NCI-H2227 (cell line): ENCODE data around the gene COPS9.

Source experiments
- DNase-seq: peaks from one replicate; lab custom pipeline; 2025; ENCODE audit not compliant: unreplicated experiment; lab: John Stamatoyannopoulos, UW

COPS9 gene

DNA sequence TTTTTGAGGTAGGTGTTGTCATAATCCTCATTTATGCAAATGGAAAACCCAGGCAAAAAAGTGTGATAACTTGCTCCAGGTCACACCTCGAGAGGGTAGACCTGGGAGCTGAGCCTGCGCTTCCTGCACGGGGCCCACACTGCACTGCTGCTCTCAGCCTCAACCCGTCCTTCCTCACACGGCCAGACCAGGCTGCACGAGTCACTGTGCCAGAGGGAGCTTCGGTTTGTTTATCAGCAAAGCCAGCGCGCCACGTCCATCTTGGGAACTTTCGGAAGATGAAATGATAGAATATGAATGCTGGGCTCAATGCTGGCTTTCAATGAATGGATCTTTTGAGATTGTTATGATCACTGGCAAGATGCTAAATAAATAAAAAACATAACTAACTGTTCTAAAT is 14.4 kb downstream of the COPS9 start:
- DNase-seq: no peak

DNA sequence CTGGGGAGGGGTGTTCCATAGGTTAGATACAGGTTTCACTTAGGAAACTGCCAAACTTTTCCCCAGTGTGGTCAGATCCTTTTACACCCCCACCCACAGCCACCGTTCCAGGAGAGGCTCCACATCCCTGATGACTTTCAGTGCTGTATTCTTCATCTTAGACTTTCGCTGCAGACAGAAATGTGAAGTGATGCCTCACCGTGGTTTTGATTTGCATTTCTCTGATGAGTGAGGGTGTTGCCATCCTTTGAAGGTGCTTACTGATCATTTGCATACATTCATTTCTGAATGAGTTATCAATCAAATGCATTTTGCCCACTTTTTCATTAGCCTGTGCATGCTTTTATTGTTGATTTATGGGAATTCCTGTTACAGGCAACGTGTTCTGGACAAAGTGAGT is 14.9 kb downstream of the COPS9 start:
- DNase-seq: no peak

DNA sequence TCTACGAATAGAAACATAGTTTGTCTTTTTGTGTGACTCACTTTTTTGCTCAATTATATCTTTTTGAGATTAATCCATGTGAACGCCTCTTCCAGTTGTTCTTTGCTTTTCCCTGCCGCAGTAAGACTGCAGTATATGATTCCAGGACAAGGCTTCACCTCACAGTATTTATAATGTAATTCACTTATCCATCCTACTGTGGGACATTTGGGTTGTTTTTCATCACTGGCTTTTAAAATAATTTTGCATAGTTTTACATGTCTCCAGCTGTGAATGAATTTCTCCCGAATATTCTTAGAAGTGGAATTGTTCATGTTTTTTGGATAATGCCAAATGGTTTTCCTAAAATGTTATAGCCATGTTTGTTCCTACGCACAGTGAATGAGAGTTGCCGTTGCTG is 21.9 kb downstream of the COPS9 start:
- no peak for DNase-seq

DNA sequence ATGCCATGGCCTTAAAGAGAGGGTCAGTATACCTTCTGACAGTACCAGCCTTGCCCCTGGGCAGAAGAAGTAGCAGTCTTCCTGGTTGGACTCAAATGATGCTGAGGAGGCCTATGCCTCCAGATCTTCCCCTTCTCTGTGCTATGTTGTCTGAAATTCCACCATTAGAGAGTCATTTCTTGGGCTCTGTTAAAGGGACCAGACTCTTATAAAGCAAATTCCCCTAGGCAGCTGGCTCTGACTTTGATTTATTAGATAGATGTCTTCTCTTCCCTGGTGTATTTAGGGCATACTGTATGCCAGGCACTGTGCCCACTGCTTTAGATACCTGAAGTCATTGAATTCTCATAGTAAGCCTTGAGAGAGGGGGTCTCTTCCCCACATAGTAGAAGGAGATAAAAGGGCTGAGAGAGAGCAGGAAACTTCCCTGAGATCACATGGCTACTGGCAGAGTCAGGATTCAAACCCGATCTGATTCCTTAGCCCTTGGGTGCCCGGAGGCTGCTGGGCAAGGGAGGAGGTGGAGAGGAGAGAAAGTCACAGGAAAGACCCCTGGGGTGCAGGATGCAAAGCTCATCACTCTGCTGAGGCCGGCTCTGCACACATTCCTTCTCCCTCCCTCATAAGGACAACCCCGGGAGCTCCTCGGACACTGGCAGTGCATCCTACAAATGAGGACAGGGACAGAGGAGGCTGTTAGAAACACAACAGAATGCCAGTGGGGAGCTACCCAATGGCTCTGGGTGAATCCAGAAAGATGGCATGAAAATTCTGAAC is 23.0 kb downstream of the COPS9 start:
- DNase-seq: no peak

DNA sequence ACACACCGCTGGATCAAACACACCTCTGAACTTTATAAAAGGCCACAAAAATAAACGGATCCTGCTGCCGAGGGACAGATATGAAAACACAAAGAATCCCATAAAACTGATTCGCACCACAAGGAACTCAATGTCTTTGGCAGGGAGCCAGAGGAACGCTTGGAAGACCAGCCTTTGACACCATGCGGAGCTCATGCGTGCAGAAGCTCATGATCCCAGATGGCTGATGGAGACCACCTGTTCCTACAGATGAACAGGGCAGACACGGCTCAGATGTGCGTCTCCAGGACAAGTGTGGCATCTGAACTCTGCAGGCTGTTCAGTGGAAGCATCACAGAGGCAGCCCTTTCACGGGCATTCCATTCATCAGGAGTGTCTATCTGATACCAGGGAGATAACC is 24.9 kb downstream of the COPS9 start:
- DNase-seq: no peak

DNA sequence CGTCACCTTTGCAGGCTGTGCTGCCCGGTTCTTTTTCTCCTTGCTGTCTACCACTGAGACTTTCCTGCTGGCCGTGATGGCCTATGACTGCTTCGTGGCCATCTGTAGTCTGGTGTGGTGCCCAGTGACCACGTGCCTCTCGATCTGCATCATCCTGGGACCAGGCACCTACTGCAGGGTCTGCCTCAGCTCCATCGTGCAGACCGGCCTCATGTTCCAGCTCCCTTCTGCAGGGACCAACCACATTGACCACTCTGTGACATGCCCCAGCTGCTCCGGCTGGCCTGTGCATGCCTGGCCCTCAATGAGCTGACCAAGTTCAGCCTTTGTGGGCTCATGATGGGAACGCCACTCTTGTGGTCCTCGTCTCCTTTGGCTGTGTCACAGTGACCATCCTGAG is 26.7 kb downstream of the COPS9 start:
- DNase-seq: no peak

DNA sequence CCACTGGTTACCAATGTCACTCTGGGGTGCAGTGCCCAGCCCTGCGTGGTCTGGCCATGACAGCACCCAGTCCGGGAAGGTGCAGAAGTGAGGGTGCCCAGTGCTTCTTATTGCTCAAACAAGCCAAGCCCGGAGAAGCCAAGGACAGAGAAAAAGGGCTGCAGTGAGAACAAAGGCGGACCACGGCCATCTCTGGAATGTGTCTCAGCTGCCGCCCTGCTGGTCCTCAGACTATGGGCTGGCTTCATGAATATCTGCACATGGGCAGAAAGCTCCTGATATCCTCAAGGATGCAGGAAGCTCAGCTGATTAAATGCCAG is 28.7 kb downstream of the COPS9 start:
- DNase-seq: no peak

DNA sequence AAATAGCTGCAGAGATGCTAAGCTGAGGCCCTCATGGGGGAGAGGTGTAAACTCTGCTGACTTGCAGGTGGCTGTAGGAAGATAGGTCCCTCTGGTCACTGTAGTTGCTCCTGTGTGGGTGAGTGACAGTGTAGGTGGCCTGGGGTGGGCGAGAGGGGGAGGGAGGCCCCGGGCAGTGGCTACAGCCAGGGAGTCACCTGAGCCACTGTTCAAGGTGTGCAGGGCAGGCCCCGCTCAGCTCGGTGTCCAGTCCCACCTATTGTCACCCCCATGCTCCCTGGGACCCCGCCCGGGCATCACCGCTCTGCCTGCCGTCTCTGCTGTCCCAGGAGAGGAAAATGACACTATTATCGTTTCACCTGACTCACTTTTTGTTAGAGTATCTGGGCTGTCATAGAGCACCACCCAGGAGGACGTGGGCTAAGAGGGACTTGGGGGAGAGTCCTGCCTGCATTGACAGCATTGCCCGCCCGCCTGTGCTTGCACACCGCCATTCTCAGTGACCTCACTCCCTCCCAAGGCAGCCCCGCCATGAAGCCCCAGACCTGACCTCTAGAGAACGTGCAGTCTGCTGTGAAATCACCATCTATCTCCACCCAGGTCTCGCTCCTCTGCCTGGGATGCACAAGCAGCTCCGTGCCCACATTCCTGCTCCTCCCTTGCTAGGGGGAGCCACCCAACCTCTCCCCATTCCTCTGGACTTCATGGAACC is 29.2 kb downstream of the COPS9 start:
- no peak for DNase-seq

DNA sequence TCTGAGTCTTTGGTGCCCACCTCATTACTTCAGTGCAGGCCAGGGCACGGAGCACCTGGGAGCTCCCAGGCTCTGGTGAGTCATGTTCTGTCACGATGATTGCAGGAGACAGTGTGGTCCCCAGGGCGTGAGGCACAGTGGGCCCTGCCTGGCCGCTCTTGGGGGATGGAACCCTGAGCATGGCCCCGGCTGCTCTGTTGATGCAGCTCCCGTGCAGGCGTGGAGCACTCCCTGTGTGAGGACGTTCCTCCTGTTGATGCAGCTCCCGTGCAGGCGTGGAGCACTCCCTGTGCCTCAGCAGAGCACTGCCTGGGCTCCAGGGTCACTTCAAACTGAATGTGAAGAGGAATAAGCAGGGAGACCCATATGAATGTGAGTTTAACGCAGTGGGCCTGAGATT is 30.1 kb downstream of the COPS9 start:
- no peak for DNase-seq

DNA sequence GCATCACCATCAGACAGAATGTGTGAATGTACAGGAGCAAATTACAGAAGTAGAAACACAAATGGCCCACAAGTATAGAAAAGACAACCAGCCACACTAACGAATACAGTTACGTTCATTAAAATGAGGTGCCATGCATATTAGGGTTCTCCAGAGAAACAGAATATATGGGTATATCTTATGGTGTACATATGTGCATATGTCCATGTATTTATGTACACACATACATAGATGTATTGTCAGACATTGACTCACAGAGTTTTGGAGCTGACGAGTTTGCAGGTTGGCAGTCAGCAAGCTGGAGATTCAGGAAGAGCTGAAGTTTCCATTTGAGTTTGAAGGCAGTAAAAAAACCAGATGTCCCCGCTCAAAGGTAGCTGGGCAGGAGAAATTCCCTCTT is 33.0 kb downstream of the COPS9 start:
- no peak for DNase-seq

DNA sequence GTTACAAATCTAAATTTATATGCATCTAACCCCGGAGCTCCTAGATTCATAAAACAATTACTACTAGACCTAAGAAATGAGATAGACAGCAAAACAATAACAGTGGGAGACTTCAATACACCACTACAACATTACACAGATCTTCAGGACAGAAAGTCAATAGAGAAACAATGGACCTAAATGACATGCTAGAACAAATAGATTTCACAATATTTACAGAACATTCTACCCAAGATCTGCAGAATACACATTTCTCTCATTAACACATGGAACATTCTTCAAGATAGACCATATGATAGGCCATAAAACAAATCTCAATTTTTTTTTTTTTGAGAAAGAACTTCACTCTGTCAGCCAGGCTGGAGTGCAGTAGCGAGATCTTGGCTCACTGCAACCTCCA is 37.8 kb downstream of the COPS9 start:
- no peak for DNase-seq

DNA sequence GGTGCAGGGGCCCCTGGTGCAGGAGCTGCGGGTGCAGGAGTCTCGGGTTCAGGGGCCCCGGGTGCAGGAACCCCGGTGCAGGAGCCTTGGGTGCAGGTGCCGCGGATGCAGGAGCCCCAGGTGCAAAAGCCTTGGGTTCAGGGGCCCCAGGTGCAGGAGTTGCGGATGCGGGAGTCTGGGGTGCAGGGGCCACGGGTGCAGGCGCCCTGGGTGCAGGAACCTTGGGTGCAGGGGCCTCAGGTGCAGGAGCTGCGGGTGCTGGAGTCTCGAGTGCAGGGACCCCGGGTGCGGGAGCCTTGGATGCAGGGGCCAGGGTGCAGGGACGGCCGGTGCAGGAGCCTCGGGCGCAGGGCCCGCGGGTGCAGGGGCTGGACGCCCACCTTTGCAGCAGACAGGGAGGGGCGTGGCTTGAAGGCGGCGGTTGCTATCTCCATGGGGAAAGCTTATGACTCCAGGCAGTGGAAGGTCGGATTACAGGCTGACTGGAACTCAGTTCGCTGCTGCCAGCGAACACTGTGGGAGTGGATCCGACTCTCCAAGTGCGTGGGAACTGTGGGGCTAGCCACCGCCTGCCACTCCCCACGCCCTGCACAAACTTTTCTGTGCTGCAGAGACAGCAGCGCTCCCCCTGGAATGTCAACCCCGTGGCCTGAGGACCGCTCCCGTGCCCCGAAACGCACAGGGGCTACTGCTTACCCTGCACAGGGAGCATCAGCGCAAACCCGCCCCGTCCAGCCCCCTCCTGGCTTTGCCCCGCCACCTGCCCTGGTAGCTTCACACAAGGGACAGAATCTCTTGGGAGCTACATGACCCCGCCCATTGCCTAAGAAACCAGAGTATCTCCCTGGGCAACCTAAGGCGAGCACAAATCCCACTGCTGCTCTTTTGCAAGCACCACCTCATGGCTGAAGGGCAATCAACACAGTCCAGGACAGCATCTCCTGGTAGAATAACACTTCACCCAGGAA is 40.3 kb downstream of the COPS9 start:
- DNase-seq: no peak

DNA sequence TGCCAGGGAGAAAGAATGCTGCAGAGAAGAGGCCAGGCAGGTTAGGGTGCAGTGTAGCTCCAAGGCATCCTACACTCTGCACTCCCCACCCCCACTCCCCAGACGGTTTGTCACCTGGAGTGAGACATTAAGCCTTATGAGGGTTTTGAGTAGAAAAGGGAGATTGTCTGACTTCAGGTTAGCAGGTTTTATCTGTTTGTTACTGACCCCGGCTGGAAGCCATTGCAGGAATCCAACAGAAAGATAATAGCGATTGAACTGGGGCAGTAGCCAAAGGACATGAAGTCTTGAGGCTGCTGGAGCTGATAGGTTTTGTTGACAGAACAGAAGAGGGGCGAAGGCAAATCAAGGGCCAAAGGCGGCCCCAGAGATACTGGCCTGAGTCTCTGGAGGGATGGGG is 46.8 kb downstream of the COPS9 start:
- DNase-seq: no peak

DNA sequence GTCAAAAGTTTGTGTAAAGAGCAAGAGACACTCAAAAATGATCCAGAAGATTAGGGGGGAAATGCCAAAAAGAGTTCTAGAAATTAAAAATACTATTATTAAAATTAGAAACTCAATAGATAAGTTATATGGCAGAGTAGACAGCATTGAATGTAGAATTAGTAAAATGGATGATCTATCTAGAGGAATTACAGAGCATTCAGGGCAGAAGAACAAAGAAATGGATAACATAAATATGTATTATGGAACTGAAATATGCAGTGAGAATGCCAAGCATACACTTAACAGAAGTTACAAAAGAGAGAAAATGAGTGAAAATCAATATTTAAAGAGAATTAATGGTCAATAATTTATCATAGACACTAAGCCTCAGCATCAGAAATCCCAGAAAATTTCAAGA is 49.5 kb downstream of the COPS9 start:
- DNase-seq: no peak
